GM19023 (cell line): ENCODE data around the gene MAPKAPK5.
A peak's percentile ranks its signal among the peaks of the same experiment; 100 is the strongest.
"Not testable (repeated sequence)": the region's sequence is repeated elsewhere in the genome, so short reads cannot be mapped to it uniquely, and the experiment has no call there.

Source experiments
- ATAC-seq: cut with Tn5 transposase; IDR thresholded peaks from one replicate; pipeline ENCODE4 v1.9.1; 2021; ENCODE audit warnings: mild to moderate bottlenecking, moderate library complexity; ENCODE audit not compliant: unreplicated experiment

The MAPKAPK5 gene, protein sequence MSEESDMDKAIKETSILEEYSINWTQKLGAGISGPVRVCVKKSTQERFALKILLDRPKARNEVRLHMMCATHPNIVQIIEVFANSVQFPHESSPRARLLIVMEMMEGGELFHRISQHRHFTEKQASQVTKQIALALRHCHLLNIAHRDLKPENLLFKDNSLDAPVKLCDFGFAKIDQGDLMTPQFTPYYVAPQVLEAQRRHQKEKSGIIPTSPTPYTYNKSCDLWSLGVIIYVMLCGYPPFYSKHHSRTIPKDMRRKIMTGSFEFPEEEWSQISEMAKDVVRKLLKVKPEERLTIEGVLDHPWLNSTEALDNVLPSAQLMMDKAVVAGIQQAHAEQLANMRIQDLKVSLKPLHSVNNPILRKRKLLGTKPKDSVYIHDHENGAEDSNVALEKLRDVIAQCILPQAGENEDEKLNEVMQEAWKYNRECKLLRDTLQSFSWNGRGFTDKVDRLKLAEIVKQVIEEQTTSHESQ

DNA sequence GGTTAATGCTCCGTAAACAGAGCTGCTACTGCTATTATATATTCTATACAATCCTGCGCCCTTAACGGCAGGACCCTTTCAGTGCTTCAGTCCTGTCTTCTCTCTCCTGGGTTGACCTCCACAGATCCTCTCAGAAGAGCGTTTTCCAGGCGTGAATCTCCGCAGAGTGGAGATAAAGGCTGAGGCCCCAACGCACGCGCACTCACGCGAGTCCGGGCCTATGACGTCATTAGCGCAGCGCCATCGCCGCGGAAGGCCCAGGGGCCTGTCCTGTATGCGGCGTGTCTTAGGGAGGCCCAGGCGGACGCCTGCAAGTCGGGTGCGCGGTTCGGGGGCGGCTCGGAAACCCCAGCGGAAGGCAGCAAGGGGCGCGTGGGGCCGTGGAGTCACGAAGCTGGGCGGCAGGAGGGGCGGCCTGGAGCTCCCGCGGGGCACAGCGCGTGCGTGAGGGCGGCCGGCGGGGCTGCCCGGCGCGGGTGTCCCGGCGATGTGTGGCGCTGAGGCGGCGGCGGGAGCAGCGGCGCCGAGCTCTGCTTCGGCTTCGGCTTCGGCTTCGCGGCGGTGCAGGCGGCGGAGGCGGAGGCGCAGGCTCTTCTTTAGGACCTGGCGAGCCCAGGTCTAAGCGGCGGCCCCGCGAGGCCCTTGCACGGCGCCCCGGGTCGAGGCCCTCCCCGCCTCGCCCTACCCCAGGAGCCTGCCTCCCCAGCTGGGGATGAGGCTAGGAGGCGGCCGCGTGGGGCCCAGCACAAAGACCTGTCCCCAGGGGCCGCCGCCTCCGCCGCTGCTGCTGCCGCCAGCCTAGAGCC lies at the start of gene MAPKAPK5:
Gene MAPKAPK5 (plus strand): TSS at position 479 of the 806 bp plus-strand sequence. CDS start 506 bp downstream, outside the sequence.
- peak; percentile 77 for ATAC-seq

DNA sequence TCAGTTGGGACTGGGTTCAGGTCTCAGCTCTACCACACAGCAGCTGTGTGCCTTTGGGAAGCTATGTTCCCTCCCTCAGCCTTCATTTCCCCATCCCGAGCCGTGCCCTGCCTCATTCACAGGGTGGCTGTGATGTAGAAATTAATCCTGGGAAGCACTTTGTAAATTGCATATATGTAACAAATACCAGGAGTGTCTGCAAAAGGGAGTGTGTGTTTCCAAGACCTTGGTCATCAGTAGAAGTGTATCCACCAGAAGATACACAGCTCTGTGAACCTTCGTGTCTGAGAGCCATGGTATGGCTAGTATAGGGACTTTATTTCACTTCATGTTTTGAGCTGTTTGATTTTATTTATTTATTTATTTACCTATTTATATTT lies 49.2 kb upstream of the MAPKAPK5 start:
- ATAC-seq = no peak

DNA sequence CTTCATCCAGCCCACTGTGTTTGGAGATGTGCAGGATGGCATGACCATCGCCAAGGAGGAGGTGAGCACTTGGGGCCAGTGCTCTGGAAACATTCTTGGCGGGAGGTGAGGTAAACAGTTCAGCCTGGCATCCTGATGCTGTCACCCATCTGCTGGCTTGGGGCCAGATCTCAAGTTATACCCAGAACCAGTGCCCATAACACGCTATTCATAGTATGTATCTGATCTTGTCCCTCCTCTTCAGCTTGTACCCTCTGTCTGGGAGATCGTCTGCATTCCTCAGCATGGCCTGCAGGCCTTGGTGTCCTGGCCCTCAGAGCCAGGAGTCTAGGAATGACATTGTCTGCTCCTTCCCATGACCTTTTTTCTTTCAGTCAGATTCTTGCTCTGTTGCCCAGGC lies 43.8 kb upstream of the MAPKAPK5 start:
- ATAC-seq = no peak

DNA sequence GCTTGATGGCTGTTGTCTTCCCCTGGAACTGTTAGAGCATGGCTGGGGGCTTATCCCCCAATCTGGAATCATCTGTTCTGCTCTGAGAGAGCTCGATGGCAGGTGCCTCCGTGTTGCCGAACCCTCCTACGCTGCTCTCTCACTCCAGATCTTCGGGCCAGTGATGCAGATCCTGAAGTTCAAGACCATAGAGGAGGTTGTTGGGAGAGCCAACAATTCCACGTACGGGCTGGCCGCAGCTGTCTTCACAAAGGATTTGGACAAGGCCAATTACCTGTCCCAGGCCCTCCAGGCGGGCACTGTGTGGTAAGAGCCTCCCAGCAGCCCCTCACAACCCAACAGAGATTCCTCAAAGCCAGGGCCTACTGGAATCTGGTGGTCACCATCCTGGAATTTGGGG lies 42.3 kb upstream of the MAPKAPK5 start:
- ATAC-seq = no peak

DNA sequence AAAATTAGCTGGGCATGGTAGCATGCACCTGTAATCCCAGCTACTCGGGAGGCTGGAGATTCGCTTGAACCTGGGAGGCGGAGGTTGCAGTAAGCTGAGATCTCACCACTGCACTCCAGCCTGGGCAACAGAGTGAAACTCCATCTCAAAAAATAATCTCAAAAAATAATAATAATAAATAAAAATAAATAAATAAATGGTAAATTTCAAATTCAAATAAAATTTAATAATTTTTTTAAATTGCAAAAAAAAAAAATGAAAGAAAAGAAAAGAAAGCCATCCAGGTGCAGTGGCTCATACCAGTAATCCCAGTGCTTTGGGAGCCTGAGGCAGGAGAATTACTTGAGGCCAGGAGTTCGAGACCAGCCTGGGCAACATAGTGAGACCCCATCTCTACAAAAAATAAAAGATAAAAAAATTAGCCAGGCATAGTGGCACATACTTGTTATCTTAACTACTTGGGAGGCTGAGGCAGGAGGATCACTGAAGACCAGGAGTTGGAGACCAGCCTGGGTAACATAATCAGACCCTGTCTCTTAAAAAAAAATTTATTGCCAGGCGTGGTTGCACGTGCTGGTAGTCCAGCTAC lies 38.9 kb upstream of the MAPKAPK5 start:
- no peak for ATAC-seq

DNA sequence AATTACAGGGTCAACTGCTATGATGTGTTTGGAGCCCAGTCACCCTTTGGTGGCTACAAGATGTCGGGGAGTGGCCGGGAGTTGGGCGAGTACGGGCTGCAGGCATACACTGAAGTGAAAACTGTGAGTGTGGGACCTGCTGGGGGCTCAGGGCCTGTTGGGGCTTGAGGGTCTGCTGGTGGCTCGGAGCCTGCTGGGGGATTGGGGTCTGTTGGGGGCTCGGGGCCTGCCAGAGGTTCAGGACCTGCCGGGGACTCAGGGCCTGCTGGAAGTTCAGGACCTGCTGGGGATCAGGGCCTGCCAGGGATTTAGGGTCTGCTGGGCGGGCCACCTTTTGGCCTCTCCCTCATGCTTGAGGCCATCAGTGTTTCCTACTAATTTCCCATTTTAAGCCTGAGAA lies 38.2 kb upstream of the MAPKAPK5 start:
- no peak for ATAC-seq

DNA sequence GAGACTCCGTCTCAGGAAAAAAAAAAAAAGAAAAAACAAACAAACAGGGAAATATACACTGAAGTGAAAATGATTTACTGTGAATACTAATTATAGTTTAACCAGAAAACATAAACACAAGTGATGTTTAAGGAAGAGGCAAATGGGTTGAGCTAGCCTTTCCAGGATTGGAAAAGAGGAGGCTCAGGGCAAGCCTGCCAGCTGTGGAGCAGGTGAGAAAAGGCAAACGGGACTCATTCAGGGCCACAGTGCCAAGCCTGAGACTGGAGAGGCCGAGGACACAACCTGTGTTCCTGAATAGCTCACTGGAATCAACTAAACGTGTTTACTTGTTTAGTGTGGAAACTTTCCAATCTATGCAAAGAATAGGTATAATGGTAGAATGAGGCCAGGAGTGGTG lies 35.7 kb upstream of the MAPKAPK5 start:
- ATAC-seq = no peak

DNA sequence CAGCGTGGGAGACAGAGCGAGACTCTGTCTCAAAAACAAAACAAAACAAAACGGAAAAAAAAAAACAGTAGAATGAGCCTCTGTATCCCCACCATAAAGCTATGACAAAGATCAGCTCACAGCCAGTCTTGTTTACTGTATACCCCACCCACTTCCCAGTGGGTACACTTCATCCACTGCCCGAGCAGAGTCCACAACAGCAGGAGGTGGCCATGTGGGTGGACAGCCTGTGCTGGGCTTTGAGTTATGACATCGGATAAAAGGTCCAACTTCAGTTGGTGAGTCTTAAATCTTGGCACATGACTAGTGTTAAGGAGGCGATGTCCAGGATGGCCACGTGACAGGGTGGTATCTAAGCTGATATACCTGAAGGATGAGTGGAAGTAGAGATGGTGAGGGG lies 34.8 kb upstream of the MAPKAPK5 start:
- no peak for ATAC-seq

DNA sequence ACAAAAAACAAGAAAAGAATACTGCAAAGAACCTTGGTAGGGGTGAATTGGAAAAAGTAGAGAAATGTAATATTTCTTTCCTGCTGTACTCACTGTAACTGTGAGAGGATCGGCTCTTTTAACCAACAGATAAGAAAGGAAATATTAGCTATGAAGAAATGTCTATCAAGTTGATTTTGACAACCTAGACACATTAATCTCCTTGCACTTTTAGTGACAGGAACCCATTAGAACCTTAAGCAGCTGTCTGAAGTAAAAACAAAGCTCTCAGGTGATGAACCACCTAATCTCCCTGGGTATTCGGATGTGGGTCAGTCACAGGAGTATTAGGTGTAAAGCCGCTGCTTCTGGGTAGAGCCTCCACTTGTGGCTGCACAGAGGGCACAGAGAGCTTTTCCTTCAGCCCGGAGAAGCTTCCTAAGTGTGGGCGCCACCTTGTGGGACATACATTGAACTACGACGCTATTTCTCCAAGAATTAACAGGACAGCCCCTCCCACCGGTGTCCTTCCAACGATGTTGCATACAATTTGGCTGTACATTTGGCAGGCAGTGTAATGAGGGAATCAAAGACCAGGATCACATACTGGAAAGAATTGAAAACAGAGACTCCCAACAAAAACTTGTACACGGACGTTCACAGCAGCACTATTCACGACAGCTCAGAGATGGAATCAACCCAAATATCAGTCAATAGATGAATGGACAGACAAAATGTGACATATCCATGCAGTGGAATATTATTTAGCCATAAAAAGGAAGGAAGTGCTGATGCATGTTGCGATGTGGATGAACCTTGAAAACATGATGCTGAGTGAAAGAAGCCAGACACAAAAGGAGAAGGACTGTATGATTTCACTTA lies 28.9 kb upstream of the MAPKAPK5 start:
- no peak for ATAC-seq

DNA sequence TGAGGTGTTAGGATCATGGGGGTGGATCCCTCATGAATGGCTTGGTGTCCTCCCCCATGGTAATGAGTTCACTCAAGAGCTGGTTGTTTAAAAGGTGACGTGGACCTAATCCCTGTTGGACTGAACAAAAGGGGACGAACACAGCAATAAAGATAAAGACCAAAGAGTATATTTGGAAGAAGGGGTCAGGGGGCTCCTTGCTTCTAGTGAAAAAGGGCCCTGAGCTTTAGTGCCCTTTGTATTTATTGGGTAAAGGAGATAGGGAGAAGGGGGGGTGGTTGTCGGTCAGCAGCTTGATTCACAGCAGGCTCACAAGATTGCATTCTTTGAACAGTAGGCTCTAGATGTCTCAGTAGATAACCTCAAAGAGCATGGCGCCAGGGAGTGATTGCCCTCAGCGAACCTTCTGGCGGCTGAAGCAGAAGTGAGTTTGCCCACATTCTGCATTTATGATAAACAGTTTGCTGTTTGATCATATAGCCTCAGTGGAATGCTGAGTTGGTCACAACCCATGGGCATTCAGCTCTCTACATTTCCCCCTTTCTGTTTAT lies 25.9 kb upstream of the MAPKAPK5 start:
- ATAC-seq = no peak

DNA sequence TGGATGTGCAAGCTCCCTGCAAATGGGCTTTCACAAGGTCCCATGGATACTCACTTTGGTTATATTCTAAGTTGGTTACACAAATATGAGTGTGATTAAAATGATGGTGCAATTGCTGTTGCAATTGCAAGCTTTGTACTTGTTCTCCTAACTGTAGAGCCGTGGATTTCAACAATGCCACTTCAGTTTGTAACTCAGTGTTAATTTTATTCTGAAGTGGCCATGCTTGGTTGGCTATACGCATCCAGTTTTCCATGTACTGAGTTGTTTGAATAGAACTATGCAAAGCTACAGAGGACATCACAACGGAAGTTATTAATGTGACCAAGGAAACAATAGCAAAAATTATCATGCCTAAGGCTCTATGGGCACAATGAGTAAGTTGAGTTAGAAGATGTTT lies 25.1 kb upstream of the MAPKAPK5 start:
- ATAC-seq = not testable (repeated sequence)

DNA sequence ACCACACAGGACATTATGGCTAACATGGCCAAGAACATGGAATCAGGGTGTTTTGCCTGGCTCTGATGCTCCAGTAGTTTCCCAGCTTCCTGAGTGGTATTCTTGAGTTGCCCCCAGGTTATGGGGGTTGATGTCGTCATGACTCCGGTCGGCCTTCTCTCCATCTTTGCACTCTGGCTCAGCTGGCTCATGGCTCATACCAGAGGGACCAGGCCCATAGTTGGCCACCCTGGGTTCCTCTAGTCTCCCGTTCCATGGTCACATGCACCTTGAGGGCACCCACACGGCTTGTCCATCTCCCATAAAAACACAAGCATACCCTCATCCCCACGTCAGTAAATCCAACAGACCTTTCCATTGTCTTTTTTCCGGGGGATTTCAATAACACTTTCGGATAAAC lies 23.7 kb upstream of the MAPKAPK5 start:
- no peak for ATAC-seq

DNA sequence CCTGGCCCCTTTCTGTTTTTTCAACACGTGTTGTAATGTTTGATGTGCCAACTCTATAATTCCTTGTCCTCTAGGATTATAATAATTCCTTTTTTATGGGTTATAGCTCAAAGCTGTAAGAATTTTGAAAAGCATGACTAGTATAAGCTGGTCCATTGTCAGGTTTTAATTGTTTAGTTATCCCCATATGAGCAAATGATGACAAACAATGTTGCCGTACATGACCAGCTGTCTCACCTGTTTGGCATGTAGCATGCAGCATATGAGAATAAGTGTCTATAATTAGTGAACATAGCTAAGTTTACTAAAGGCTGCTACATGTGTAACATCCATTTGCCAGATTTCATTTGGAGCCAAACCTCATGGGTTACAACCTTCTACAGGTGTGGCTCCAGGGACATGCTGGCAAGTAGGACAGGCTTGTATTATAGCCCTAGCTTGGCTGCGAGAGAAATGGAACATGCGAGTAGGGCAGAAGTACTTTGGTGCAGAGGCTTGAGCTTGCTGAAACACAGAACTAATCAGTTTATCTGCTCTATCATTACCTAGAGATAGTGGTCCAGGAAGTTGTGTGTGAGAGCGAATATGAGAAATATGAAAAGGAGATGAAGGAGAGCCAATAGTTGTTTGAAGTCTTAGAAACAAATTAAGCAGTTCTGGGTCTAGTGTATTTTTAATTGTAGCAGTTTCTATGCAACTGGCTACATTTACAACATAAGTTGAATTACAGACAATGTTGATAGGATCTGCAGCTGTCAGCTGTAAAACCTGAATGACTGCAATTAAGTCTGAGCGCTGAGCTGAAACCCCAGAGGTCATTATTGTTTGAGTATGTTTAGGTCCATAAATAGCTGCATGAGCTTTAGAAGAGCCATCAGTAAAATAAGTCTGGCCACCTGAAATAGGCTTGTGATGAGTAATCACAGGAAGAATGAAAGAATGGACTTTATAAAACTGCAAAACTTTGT lies 22.6 kb upstream of the MAPKAPK5 start:
- ATAC-seq = no peak

DNA sequence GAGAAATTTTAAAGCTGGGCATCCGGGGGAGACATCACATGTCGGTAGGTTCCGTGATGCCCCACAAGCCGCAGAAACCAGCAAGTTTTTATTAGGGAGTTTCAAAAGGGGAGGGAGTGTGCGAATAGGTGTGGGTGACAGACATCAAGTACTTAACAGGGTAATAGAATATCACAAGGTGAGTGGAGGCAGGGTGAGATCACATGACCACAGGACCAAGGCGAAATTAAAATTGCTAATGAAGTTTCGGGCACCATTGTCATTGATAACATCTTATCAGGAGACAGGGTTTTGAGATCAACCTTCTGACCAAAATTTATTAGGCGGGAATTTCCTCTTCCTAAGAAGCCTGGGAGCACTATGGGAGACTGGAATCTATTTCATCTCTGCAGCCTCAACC lies 21.2 kb upstream of the MAPKAPK5 start:
- not testable (repeated sequence) for ATAC-seq

DNA sequence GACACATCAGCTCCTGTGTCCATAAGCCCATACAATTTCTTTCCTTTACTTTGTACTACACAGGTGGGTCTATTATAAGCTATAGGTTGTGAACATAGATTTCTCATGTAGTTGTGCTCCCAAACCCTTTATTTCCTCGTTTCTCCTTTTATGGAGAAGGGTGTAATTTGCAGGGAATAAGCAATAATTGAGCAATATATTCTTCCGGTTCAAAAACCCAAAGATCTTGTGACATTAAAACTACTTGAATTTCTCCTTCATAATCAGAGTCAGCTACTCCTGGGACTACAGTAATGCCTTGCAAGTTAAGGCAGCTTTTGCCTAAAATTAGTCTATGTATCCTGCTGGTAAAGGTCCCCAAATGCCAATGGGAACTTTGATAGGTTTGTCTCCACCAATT lies 19.1 kb upstream of the MAPKAPK5 start:
- ATAC-seq = no peak

DNA sequence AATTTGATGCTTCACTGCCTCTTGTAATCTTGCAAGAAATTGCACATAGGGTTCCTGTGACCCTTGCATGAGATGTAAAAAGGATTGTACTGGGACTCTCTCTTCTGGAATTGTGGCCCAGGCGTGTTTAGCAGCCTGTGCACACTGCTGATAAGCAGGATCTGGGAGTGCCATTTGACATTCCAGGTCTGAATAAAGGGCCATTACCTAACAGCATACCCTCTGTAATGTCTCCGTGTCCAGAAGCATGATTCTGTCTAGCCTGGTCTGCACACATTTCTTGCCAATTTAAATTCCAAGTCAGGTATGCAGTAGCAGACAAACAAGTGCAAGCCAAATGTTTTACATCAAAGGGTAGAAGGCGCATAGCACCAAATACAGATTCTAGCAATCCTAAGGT lies 18.1 kb upstream of the MAPKAPK5 start:
- ATAC-seq = no peak

DNA sequence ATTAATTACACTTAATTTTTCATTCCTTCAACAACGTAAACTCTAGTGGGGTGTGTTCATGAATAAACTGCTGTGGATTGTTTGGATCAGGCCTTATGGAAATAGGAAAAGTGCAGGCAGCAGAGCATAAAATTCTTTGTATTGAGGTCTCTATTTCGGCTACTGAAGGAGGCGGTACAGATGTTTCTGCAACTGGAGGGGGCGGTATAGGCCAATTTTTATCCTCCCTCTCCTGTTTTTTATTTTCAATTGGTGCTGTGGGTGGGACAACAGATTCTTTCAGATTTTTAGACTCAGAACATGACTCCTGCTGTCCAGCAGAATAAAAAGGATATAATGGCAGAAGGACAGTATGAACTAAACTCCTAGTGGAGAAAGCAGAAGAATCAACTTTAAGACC lies 17.7 kb upstream of the MAPKAPK5 start:
- ATAC-seq = not testable (repeated sequence)

DNA sequence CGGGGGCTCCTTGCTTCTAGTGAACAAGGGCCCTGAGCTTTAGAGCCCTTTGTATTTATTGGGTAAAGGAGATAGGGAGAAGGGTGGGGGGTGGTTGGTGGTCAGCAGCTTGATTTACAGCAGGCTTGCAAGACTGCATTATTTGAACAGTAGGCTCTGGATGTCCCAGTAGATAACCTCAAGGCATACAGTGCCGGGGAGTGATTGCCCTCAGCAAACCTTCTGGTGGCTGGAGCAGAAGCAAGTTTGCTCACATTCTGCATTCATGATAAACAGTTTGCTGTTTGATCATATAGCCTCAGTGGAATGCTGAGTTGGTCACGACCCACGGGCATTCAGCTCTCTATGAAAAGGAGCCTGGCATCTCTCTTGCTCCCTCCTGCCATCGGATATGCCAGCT lies 16.5 kb upstream of the MAPKAPK5 start:
- no peak for ATAC-seq

DNA sequence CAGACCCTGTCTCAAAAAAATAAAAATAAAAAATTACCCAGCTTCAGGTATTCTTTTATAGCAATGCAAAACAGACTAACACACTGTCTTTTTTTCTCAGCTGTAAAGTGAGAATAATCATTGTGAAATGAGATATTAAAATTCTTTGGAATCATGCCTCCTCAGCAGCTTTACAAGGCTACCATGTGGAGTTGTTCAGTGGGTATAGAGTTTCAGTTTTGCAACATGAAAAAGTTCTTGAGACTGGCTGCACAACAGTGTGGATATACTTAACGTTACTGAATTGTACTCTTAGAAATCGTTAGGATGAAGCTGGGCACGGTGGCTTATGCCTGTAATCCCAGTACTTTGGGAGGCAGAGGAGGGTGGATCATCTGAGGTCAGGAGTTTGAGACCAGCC lies 15.7 kb upstream of the MAPKAPK5 start:
- ATAC-seq = no peak
